Caco-2 (cell line): Measurements from ENCODE around the gene GPX5. TPM values are rescaled to one million over a fixed set of nuclear protein-coding genes. Genes with fewer than 3 reads are reported as not detected.

ENCODE experiments used
- BruUV-seq: library from RNA; stranded (reverse); fragments of 400-500 nt; replicated peaks from 2 replicates; lab custom pipeline; 2021; lab: Mats Ljungman, UMichigan
- CTCF ChIA-PET: fragments of 300-600 bp; sonication (Branson Sonifier 250); formaldehyde crosslinking; loops from one replicate; lab custom pipeline; 2022; ENCODE audit warnings: antibody characterized with exemption; lab: Charles Lee
- POLR2A ChIA-PET: fragments of 300-600 bp; sonication (Branson Sonifier 250); formaldehyde crosslinking; loops from one replicate; lab custom pipeline; 2022; ENCODE audit warnings: antibody characterized with exemption; lab: Charles Lee
- DNase-seq, 2 experiments: peaks; one replicate each; pipeline versions ENCODE4 v3.0.0 to v3.0.0-alpha.2; 2020 to 2022
- H3K27me3 ChIP-seq: replicated peaks from 2 replicates; pipeline ENCODE4 v1.6.0; 2011; ENCODE audit warnings: low read length; ENCODE audit not compliant: control insufficient read depth, insufficient read depth
- H3K36me3 ChIP-seq: 2 replicates; pipeline ENCODE4 v1.5.1; 2011; ENCODE audit warnings: low read length; ENCODE audit not compliant: control insufficient read depth, insufficient read depth
- H3K4me1 ChIP-seq: fragments of 250-450 bp; sonication (Bioruptor Pico); 2 replicates; pipeline ENCODE4 v1.5.1; 2020; ENCODE audit warnings: mild to moderate bottlenecking
- H3K4me3 ChIP-seq: 2 replicates; pipeline ENCODE4 v1.5.1; 2011; ENCODE audit warnings: low read depth, mild to moderate bottlenecking, control low read depth, low read length
- H3K9me3 ChIP-seq: fragments of 250-450 bp; sonication (Bioruptor Pico); 2 replicates; pipeline ENCODE4 v1.5.1; 2020; ENCODE audit warnings: mild to moderate bottlenecking, moderate library complexity
- H3K27ac Mint-ChIP-seq: one replicate; pipeline ENCODE4 v1.8.0; 2022; ENCODE audit warnings: mixed read lengths; ENCODE audit not compliant: unreplicated experiment
- H3K27me3 Mint-ChIP-seq: one replicate; pipeline ENCODE4 v1.8.0; 2022; ENCODE audit warnings: mixed read lengths; ENCODE audit not compliant: insufficient read depth, unreplicated experiment
- H3K36me3 Mint-ChIP-seq: one replicate; pipeline ENCODE4 v1.8.0; 2022; ENCODE audit warnings: mild to moderate bottlenecking, mixed read lengths; ENCODE audit not compliant: insufficient read depth, unreplicated experiment
- H3K4me1 Mint-ChIP-seq: one replicate; pipeline ENCODE4 v1.8.0; 2022; ENCODE audit warnings: low read depth, mixed read lengths; ENCODE audit not compliant: unreplicated experiment
- H3K4me3 Mint-ChIP-seq: one replicate; pipeline ENCODE4 v1.8.0; 2022; ENCODE audit warnings: mild to moderate bottlenecking, moderate library complexity, mixed read lengths; ENCODE audit not compliant: unreplicated experiment
- H3K9me3 Mint-ChIP-seq: one replicate; pipeline ENCODE4 v1.8.0; 2022; ENCODE audit warnings: mixed read lengths; ENCODE audit not compliant: unreplicated experiment
- intact Hi-C: fragments of 100-400 bp; cut with micrococcal nuclease; formaldehyde crosslinking; loops from one replicate; pipeline ENCODE4 v1.10.0; 2022; ENCODE audit not compliant: unreplicated experiment
- total RNA-seq: library from RNA; stranded (reverse); gene quantifications from 2 replicates; pipeline ENCODE4 v1.2.3, GENCODE V29; 2022
- TF ChIP-seq, protein P1 (sequence below), 2 experiments: fragments of 200-600 bp in 1 of 2; IDR thresholded peaks; 1 replicate in 1 of 2; 2 replicates in 1 of 2; pipeline versions ENCODE4 v1.5.1 to v1.8.0; 2011 to 2022; ENCODE audit warnings: antibody characterized with exemption in 1 of 2, control low read depth in 1 of 2, inconsistent platforms in 1 of 2, low read depth in 1 of 2, low read length in 1 of 2, mild to moderate bottlenecking in 1 of 2, moderate library complexity in 1 of 2; ENCODE audit not compliant: insufficient read depth in 1 of 2, severe bottlenecking in 1 of 2, unreplicated experiment in 1 of 2

The GPX5 gene
- total RNA-seq, 1 experiment from 2014 or later = not detected

DNA sequence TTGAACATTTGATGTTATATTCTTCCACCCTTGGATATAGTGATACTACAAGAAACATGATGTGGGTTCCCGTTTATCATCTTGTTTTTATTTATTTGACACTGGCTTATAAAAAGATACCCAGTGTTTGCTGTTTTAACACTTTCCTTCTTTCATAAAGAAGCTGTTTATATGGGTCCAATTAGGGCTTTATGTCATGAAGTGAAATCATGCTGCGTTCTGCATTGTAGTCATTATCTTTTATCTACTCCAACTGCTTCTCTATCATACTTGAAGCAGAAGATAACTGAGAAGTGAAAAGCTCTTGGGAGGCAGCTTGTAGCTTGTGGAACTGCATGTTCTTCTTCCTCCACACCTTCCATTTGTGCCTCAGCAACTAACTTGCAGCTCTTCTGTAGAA is 57.8 kb downstream of the GPX5 start:
- no TSS peak for BruUV-seq
- no peak for DNase-seq
- H3K27me3 Mint-ChIP-seq = peaks cover 7% of the 10 kb centered on the region
- Histone ChIP-seq H3K36me3 (no peaks in the 10 kb centered on the region), H3K4me1 (no peaks in the 10 kb centered on the region), H3K9me3 (no peaks in the 10 kb centered on the region), H3K4me3 (no peak overlapping the region), H3K27me3 (no peaks in the 10 kb centered on the region)
- CTCF ChIA-PET = no interaction called here
- POLR2A ChIA-PET = no interaction called here
- no peaks in the 10 kb centered on the region for H3K36me3 Mint-ChIP-seq
- no peaks in the 10 kb centered on the region for H3K4me1 Mint-ChIP-seq
- H3K9me3 Mint-ChIP-seq = no peaks in the 10 kb centered on the region
- TF ChIP-seq, protein P1, sequence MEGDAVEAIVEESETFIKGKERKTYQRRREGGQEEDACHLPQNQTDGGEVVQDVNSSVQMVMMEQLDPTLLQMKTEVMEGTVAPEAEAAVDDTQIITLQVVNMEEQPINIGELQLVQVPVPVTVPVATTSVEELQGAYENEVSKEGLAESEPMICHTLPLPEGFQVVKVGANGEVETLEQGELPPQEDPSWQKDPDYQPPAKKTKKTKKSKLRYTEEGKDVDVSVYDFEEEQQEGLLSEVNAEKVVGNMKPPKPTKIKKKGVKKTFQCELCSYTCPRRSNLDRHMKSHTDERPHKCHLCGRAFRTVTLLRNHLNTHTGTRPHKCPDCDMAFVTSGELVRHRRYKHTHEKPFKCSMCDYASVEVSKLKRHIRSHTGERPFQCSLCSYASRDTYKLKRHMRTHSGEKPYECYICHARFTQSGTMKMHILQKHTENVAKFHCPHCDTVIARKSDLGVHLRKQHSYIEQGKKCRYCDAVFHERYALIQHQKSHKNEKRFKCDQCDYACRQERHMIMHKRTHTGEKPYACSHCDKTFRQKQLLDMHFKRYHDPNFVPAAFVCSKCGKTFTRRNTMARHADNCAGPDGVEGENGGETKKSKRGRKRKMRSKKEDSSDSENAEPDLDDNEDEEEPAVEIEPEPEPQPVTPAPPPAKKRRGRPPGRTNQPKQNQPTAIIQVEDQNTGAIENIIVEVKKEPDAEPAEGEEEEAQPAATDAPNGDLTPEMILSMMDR (IDR thresholded peaks at IDR 0.05; ENCODE audit: insufficient read depth in 1 of 2, low read depth in 1 of 2, low read length in 1 of 2, severe bottlenecking in 1 of 2, unreplicated experiment in 1 of 2) = no peak
- H3K27ac Mint-ChIP-seq = no peak overlapping the region
- H3K4me3 Mint-ChIP-seq = no peak overlapping the region
- intact Hi-C loops = no loop called here

Other genes with a start within 250 kb of the GPX5 start
- gene PGBD1, start 244.3 kb upstream of the GPX5 start, total RNA-seq = 3.6 and 3.8 TPM in 2 replicates
- gene ZSCAN31, start 189.7 kb upstream of the GPX5 start, total RNA-seq = 1.7 and 3.4 TPM in 2 replicates
- gene ZKSCAN3, start 175.9 kb upstream of the GPX5 start, total RNA-seq = 3.7 and 4.3 TPM in 2 replicates
- 1.5 and 1.6 TPM in 2 replicates for gene ZSCAN12, start 126.1 kb upstream of the GPX5 start, total RNA-seq
- gene ZSCAN23, start 82.4 kb upstream of the GPX5 start, total RNA-seq = not detected in 2 replicates
- gene GPX6, start 10.1 kb upstream of the GPX5 start, total RNA-seq = not detected in 2 replicates